ENCODE data around the gene EPB41L5.

The EPB41L5 gene

DNA sequence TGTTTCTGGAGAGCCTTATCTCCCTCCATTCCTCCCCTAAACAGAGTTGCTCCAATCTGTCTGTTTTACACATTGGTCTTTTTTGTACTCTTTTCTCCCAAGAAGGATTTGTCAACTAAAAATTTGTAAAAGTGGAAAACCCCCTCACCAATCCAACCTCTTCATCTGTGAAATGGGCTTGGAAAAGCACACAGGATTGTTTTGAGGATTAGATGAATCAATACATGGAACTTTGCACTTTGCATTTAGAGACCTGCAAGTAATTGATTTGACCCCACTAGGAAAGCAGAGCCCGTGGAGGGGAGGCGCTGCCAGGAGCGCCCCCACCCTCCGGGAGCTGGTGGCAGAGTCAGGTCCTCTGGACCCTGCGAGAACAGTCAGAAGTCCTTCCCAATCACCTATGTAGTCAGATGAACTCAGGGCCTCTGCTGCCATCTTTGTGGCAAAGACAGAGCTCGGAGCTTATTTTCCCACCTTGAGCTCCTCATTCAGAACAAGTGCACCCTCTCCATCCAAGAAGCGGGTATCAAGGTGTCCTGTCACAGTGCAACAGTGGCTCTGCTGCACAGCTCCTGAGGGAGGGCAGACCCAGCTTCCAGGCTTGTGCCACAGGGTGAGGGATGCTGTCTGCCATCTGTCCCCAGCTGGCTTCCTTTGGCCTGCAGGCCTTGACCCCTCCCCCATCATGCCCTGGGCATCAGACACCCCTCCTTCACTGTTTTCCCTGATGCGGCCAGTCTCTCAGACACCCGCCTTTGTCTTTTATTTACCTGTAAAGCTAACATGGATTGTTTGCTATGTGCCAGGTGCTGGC lies 212.1 kb downstream of the EPB41L5 start:
- no peak for DNase-seq (ENCODE audit: low read depth)

DNA sequence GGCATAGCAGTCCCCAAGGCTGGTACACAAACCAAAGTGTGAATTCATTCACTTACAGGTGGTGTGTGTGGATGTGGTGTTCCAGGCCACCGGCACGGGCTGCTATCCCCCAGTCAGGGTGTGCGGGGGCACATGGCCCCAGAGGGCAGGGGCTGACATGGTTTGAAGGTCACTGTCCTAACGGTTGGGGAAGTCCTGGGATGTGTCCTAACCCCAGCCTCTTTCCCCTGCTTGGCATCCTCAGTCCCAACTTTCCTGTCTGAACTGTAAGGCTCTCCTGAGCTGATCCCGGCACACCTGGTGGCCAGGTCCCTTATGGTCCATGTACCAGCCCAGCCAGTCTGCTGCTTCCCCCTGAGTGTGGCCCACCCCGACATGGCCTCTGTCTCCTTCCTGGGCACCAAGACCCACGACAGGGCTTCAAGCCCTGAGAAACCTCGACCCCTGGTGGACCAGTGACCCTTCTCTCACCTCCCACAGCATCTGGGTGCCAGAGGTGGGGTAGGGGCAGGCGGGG lies 212.7 kb downstream of the EPB41L5 start:
- DNase-seq (ENCODE audit: low read depth), result no peak

DNA sequence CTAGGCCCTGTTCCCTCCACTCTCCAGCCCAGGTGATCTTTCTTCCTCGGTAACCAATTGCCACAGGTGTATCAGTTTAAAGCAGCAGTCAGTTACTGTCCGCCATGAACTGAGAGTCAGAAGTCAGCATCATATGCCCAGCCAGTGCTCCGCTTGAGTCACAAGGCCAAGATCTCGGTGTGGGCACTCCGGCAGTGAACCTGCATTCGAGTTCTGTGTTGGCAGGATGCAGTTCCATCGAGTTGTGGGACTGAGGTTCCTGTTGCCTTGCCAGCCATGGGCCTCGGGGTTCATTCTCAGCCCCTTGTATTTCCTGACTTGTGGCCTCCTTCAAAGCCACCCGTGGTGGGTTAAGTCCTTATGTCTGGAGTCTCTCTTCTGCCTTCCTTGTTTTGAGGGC lies 213.4 kb downstream of the EPB41L5 start:
- DNase-seq (ENCODE audit: low read depth), result no peak

DNA sequence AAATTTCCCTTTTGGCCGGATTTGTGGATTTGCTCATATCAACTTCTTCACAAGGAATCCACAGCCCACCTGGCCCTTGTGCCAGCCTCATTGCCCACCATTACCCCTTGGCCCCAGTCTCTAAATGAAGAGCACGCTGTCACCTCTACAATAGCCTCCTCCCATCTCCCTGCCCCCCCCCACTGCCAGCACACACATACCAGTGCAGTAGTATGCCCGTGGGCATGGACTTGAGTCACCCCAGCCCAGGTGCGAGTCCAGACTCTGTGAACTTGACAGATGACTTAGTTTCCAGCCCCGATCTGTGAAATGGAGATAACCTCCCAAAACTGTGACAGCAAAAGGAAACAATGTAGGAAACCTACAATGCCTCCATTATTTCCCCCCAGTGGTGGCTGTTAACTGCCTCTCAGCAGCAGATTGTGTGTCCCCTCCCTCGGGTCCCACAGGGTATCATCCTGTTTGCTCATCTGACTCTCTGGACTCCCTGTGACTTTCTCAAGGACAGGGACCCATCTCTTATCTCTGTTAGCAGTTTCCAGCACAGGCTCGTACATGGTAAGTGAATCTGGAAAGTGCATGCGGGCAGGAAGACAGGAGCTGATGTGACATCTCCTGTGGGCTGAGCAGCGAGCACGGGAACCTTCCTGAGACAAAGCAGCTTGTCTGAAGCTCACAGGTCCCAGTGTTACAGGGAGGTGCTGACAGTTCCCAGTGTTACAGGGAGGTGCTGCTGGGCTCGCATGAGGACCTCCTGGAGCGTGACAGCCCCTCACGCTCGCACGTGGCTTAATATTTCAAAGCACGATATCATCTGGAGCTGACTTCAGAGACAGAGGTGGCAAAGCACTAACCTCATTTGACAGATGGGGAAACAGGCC lies 214.5 kb downstream of the EPB41L5 start:
- no peak for DNase-seq (ENCODE audit: low read depth)

DNA sequence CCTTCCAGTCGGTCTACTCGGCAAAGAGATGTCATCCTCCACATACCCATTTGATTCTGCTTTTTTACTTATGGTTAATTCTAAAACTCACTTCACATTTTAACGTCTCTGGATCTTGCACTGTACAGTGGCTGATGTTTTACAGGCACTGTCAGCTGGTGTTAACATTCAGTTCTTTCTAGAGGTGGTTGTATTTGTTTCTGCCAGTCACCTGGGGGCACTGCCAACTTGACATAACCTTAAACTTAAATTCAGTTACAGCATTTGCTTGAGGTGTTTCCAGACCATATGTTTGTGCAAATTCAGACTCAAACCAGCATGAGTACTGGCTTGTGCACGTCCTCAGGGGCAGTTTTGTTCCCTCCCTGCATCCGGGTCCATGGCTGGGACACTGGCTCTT lies 215.6 kb downstream of the EPB41L5 start:
- DNase-seq (ENCODE audit: low read depth), result no peak

Data from T follicular helper cell (primary cell).